Measurements from ENCODE around the gene RNF38. TPM values are rescaled to one million over a fixed set of nuclear protein-coding genes. Genes with fewer than 3 reads are reported as not detected.
"Not testable (repeated sequence)": the region's sequence is repeated elsewhere in the genome, so short reads cannot be mapped to it uniquely, and the experiment has no call there.

RNF38 gene
- total and polyA plus RNA-seq, 4 donors: 14.5 to 59.6 (median 35.3) TPM

- DNase-seq: no peak
- Histone ChIP-seq H3K4me3 (ENCODE audit: low read length in 2 of 2) (no peak overlapping the region), H3K27me3 (ENCODE audit: control insufficient read depth in 1 of 2, insufficient read depth in 2 of 2, low read length in 1 of 2) (no peaks in the 10 kb centered on the region), H3K9me3 (ENCODE audit: control insufficient read depth, low read length) (no peaks in the 10 kb centered on the region), H3K27ac (ENCODE audit: low read depth in 1 of 2, low read length in 2 of 2) (no peak overlapping the region), H3K36me3 (ENCODE audit: control insufficient read depth in 1 of 2, insufficient read depth in 2 of 2, low read length in 1 of 2) (peaks cover 0 to under 1% of the 10 kb centered on the region in 2 donors), H3K4me1 (ENCODE audit: control insufficient read depth in 1 of 2, insufficient read depth in 2 of 2, low read length in 2 of 2) (no peaks in the 10 kb centered on the region)
- WGBS, 2 donors: 23 to 36% methylated on average over 2 of the region's 2 CpGs
- no peak for ATAC-seq (ENCODE audit: low FRiP score)
- intact Hi-C loops (cut with DNase I): loop anchor here in 1 of 2 donors (5.0 kb wide), 1 partner anchor 140 kb away; the partner anchor contains the start of gene CLTA
These were observed 68.1 kb downstream of the RNF38 start for GRCh38 chr9:36332006-36332405.

DNA sequence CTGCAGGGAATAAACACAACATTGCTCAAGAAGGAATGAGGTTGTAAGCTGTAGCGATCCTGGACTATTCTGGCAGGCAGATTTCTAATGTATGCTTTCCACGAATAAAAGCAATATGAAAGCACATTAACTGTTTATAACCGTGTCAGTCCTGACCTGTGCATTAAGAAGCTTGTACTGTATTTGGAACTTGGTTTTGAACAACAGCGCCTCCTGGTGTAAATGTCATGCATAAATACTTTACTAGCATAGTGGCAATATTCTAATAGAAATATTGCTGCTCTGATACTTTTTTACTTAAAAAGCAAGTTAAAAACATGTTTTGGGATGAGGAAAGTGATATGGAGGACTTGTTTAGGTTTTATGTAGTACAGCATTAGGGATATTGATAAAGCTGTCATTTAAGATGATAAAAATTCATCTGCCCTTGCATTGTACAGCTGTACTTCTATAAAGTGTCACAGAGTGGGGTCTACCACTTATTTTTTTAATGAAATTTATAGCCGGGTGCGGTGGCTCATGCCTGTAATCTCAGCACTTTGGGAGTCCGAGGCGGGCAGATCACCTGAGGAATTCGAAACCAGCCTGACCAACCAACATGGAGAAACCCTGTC lies 71.2 kb downstream of the RNF38 start:
- no peaks in the 10 kb centered on the region for H3K36me3 ChIP-seq (ENCODE audit: control insufficient read depth in 1 of 2, insufficient read depth in 2 of 2, low read length in 1 of 2)
- DNase-seq (no peak), ATAC-seq (ENCODE audit: low FRiP score) (peak; percentile 60)
- H3K4me3 ChIP-seq (ENCODE audit: low read length in 2 of 2): no peak overlapping the region
- intact Hi-C loops (cut with DNase I): loop anchor here in 1 of 2 donors (5.0 to 10.0 kb wide), 2 partner anchors 77 to 224 kb away; no protein-coding TSS in a partner anchor
- 29 to 31% methylated on average over 9 of the region's 9 CpGs for WGBS, 2 donors
- H3K4me1 ChIP-seq (ENCODE audit: control insufficient read depth in 1 of 2, insufficient read depth in 2 of 2, low read length in 2 of 2): no peaks in the 10 kb centered on the region
- no peaks in the 10 kb centered on the region for H3K27me3 ChIP-seq (ENCODE audit: control insufficient read depth in 1 of 2, insufficient read depth in 2 of 2, low read length in 1 of 2)
- H3K9me3 ChIP-seq (ENCODE audit: control insufficient read depth, low read length): no peaks in the 10 kb centered on the region
- H3K27ac ChIP-seq (ENCODE audit: low read depth in 1 of 2, low read length in 2 of 2): no peak overlapping the region

DNA sequence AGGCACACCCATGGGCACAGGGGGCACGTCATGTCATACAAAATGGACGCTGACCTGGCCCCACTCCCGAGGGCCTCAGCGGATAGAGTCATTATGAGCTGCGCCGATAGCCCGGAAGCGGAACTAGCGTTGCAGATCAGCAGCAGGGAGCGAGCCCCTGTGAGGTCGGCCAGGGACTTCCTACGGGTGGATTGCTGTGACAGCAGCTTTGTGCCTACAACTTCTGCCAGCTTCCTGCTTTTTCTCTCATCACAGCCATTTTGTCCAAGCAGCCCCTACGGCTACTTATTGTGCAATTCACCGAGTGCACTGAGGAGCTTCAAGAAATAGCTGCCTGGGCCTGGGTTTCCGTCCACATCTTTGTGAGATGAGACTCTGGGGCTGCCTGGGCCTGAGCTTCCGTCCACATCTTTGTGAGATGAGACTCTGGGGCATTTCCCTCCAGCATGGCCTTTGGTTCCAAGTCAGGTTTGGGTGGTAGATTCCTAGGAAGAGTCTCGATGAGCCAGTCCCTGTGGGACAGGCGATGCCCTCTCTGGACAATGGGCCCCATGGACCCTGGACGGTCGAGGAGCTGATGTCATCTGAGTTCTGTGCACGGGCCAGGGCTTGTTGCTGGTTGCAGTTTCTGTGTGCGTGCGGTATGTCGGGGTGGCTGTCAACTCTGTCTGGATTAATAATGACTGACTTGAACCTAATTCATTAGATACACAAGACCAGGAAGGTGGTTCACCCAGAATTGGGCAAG lies 74.8 kb downstream of the RNF38 start:
- ATAC-seq (ENCODE audit: low FRiP score): peak; percentile 26
- WGBS, 2 donors: 92 to 94% methylated on average over 24 of the region's 24 CpGs
- peak in 1 of 2 donors; percentile 87 for DNase-seq

GRCh38 chr9:36323926-36324325 lies 76.1 kb downstream of the RNF38 start:
- 94 to 95% methylated on average over 12 of the region's 12 CpGs for WGBS, 2 donors
- DNase-seq: no peak
- ATAC-seq (ENCODE audit: low FRiP score): no peak
- intact Hi-C loops (cut with DNase I): loop anchor here in 1 of 2 donors (10.0 kb wide), 1 partner anchor 219 kb away; no protein-coding TSS in a partner anchor
- H3K4me3 ChIP-seq (ENCODE audit: low read length in 2 of 2): no peak overlapping the region
- no peaks in the 10 kb centered on the region for H3K36me3 ChIP-seq (ENCODE audit: control insufficient read depth in 1 of 2, insufficient read depth in 2 of 2, low read length in 1 of 2)
- no peak overlapping the region for H3K27ac ChIP-seq (ENCODE audit: low read depth in 1 of 2, low read length in 2 of 2)
- H3K27me3 ChIP-seq (ENCODE audit: control insufficient read depth in 1 of 2, insufficient read depth in 2 of 2, low read length in 1 of 2): no peaks in the 10 kb centered on the region
- H3K9me3 ChIP-seq (ENCODE audit: control insufficient read depth, low read length): no peaks in the 10 kb centered on the region
- no peaks in the 10 kb centered on the region for H3K4me1 ChIP-seq (ENCODE audit: control insufficient read depth in 1 of 2, insufficient read depth in 2 of 2, low read length in 2 of 2)

More for the DNA sequence above, 74.8 kb downstream of the RNF38 start:
- Histone ChIP-seq H3K27me3 (ENCODE audit: control insufficient read depth in 1 of 2, insufficient read depth in 2 of 2, low read length in 1 of 2) (no peaks in the 10 kb centered on the region), H3K4me3 (ENCODE audit: low read length in 2 of 2) (no peak overlapping the region), H3K9me3 (ENCODE audit: control insufficient read depth, low read length) (no peaks in the 10 kb centered on the region), H3K36me3 (ENCODE audit: control insufficient read depth in 1 of 2, insufficient read depth in 2 of 2, low read length in 1 of 2) (no peaks in the 10 kb centered on the region), H3K27ac (ENCODE audit: low read depth in 1 of 2, low read length in 2 of 2) (no peak overlapping the region), H3K4me1 (ENCODE audit: control insufficient read depth in 1 of 2, insufficient read depth in 2 of 2, low read length in 2 of 2) (no peaks in the 10 kb centered on the region)
- intact Hi-C loops (cut with DNase I): loop anchor here in 1 of 2 donors (5.0 to 10.0 kb wide), 2 partner anchors 73 to 220 kb away; no protein-coding TSS in a partner anchor

GRCh38 chr9:36322462-36322861 lies 77.6 kb downstream of the RNF38 start:
- Histone ChIP-seq H3K27ac (ENCODE audit: low read depth in 1 of 2, low read length in 2 of 2) (no peak overlapping the region), H3K36me3 (ENCODE audit: control insufficient read depth in 1 of 2, insufficient read depth in 2 of 2, low read length in 1 of 2) (no peaks in the 10 kb centered on the region), H3K9me3 (ENCODE audit: control insufficient read depth, low read length) (no peaks in the 10 kb centered on the region), H3K4me3 (ENCODE audit: low read length in 2 of 2) (no peak overlapping the region), H3K27me3 (ENCODE audit: control insufficient read depth in 1 of 2, insufficient read depth in 2 of 2, low read length in 1 of 2) (no peaks in the 10 kb centered on the region), H3K4me1 (ENCODE audit: control insufficient read depth in 1 of 2, insufficient read depth in 2 of 2, low read length in 2 of 2) (no peaks in the 10 kb centered on the region)
- DNase-seq (no peak), ATAC-seq (ENCODE audit: low FRiP score) (no peak)
- intact Hi-C loops (cut with DNase I): loop anchor here in 1 of 2 donors (10.0 kb wide), 1 partner anchor 218 kb away; no protein-coding TSS in a partner anchor
- WGBS, 2 donors: 57 to 60% methylated on average over 3 of the region's 3 CpGs

- H3K9me3 ChIP-seq (ENCODE audit: control insufficient read depth, low read length); H3K27me3 ChIP-seq (ENCODE audit: control insufficient read depth in 1 of 2, insufficient read depth in 2 of 2, low read length in 1 of 2); H3K27ac ChIP-seq (ENCODE audit: low read depth in 1 of 2, low read length in 2 of 2); H3K36me3 ChIP-seq (ENCODE audit: control insufficient read depth in 1 of 2, insufficient read depth in 2 of 2, low read length in 1 of 2); DNase-seq; ATAC-seq (ENCODE audit: low FRiP score); H3K4me3 ChIP-seq (ENCODE audit: low read length in 2 of 2); H3K4me1 ChIP-seq (ENCODE audit: control insufficient read depth in 1 of 2, insufficient read depth in 2 of 2, low read length in 2 of 2): not testable (repeated sequence)
- intact Hi-C loops (cut with DNase I): loop anchor here in 1 of 2 donors (10.0 kb wide), 1 partner anchor 217 kb away; no protein-coding TSS in a partner anchor
- WGBS, 2 donors: 94 to 96% methylated on average over 4 of the region's 4 CpGs
These were observed 78.2 kb downstream of the RNF38 start for GRCh38 chr9:36321903-36322302.

GRCh38 chr9:36320466-36320865 lies 79.6 kb downstream of the RNF38 start:
- intact Hi-C loops (cut with DNase I): loop anchor here in 1 of 2 donors (10.0 kb wide), 1 partner anchor 216 kb away; no protein-coding TSS in a partner anchor
- Histone ChIP-seq H3K27ac (ENCODE audit: low read depth in 1 of 2, low read length in 2 of 2) (no peak overlapping the region), H3K36me3 (ENCODE audit: control insufficient read depth in 1 of 2, insufficient read depth in 2 of 2, low read length in 1 of 2) (no peaks in the 10 kb centered on the region), H3K4me3 (ENCODE audit: low read length in 2 of 2) (no peak overlapping the region), H3K4me1 (ENCODE audit: control insufficient read depth in 1 of 2, insufficient read depth in 2 of 2, low read length in 2 of 2) (no peaks in the 10 kb centered on the region), H3K27me3 (ENCODE audit: control insufficient read depth in 1 of 2, insufficient read depth in 2 of 2, low read length in 1 of 2) (no peaks in the 10 kb centered on the region), H3K9me3 (ENCODE audit: control insufficient read depth, low read length) (no peaks in the 10 kb centered on the region)
- DNase-seq: no peak
- 83 to 85% methylated on average over 5 of the region's 5 CpGs for WGBS, 2 donors
- no peak for ATAC-seq (ENCODE audit: low FRiP score)

DNA sequence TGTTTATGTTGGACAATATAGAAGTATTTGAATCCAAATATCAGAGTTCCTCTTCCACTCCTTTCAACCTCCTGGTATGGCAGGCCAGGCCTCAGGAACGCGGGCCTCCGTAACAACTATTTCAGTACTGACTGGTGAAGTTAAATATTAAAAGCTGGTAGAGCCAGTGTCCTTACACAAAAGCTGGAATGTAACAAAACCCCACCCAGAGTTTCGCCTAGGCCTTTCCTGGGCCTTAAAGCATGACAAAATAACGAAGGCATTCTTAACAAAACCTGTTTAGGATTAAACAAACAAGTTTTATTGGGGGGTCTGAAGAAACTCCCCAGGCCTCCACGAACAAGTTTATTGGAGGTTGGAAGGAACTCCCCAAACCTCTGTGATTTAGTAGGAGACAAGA lies 80.3 kb downstream of the RNF38 start:
- no peak for DNase-seq
- H3K4me1 ChIP-seq (ENCODE audit: control insufficient read depth in 1 of 2, insufficient read depth in 2 of 2, low read length in 2 of 2): no peaks in the 10 kb centered on the region
- H3K27ac ChIP-seq (ENCODE audit: low read depth in 1 of 2, low read length in 2 of 2): no peak overlapping the region
- intact Hi-C loops (cut with DNase I): loop anchor here (10.0 kb wide), 2 partner anchors 55 to 215 kb away; no protein-coding TSS in a partner anchor
- ATAC-seq (ENCODE audit: low FRiP score): no peak
- WGBS, 2 donors: 8 to 52% methylated on average over 6 of the region's 6 CpGs
- no peak overlapping the region for H3K4me3 ChIP-seq (ENCODE audit: low read length in 2 of 2)
- H3K36me3 ChIP-seq (ENCODE audit: control insufficient read depth in 1 of 2, insufficient read depth in 2 of 2, low read length in 1 of 2): no peaks in the 10 kb centered on the region
- H3K27me3 ChIP-seq (ENCODE audit: control insufficient read depth in 1 of 2, insufficient read depth in 2 of 2, low read length in 1 of 2): no peaks in the 10 kb centered on the region
- no peaks in the 10 kb centered on the region for H3K9me3 ChIP-seq (ENCODE audit: control insufficient read depth, low read length)

Measured in aorta (tissue), 5 donors.